Stimulated activated CD8-positive, alpha-beta memory T cell treated with anti-CD3 and anti-CD28 coated beads, Interleukin-15, amount 100 ng/mL, for 48 hours (primary cell): ENCODE measurements around the gene RHOA.
"Not testable (repeated sequence)": the region's sequence is repeated elsewhere in the genome, so short reads cannot be mapped to it uniquely, and the experiment has no call there.

ENCODE experiments used
- DNase-seq, 2 donors: peaks; one replicate each; pipeline ENCODE4 v3.0.0-alpha.2; 2020; ENCODE audit warnings: low read depth in 2 of 2

RHOA gene

DNA sequence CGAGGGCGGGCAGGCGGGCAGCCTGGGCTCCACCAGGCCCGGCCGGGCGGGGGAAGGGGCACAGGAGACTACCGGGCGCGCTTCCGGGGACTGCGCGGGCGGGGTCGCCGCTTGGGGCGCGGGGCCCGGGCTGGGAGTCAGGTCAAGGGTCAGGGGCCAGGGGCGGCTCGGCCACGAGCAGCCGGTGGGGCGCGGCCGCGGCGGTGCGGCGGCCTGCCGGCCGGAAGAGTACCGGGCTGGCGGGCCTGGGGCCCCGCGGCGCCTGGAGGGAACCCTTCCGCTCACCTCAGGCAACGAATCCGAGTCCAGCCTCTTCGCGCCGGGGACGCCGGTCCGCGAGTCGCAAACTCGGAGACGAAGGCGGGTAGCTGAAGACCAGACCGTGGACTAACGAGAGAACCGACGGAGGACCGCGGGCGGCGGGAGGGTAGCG is 225 bp downstream of the RHOA start:
- DNase-seq: peak; percentile 30 to 43

DNA sequence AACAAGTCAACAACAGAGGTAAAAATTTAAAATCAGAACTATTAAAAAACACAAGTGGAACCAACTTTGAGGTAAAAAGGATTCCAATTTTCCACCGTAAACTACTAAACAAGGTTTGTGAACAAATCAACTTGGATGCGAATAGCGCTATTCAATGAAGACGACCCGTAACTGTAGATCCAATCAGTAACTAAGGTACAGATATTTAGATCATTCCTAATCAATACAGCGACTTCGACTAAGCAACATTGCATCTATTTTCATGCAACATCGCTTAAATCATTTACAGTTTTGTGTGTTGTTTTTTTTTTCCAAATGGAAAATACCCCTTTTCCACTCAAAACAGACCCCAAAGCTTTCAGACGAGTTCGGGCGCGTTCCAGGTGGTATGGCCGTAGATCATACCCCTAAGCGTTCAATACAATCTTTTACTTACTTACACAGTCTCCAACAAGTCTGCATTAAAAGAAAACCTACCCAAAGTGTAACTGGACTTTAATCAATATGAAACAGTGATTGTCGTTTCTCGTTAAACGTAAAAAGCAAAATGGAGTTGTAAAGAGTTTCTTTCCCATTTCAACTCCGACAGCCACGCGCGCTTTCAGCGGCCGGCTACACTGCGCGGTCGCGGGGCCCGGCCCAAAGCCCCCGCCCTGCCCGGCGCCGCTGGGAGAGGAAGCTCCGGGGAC is 786 bp downstream of the RHOA start:
- no peak for DNase-seq

DNA sequence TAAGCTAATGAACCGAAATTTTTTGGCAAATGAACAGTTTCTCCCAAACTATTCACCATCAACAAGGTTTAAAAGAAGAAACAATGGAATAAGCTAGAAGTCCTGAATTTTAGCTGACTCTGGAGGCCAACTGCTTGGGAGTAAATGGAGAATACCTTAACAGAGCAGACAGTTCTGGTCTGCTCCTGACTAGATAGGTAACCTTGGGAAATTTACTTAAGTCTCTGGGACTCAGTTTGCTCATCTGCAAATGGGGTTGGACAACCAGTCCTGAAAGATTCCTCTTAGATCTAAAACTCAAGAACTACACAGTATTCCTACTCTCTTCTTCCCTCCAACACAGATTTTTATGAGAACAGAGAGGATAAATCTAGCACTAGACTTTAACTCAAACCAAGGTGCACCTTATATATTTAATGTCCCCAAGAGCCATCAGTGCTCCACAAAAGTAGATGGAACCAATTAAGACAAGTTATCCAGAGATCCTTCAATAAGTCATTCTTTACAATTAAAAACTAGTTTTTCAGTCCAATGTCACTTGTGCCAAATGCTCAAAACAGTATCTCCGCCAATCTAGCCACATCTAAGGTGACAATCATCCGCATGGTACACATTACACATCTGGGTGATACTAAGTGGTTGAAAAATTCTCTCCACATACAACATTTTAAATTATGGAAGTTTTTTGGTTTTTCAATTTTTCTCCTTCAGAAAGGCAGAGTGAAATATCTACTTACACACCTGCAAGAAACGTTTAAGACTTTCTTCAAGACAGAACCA is 1.5 kb downstream of the RHOA start:
- DNase-seq: no peak

DNA sequence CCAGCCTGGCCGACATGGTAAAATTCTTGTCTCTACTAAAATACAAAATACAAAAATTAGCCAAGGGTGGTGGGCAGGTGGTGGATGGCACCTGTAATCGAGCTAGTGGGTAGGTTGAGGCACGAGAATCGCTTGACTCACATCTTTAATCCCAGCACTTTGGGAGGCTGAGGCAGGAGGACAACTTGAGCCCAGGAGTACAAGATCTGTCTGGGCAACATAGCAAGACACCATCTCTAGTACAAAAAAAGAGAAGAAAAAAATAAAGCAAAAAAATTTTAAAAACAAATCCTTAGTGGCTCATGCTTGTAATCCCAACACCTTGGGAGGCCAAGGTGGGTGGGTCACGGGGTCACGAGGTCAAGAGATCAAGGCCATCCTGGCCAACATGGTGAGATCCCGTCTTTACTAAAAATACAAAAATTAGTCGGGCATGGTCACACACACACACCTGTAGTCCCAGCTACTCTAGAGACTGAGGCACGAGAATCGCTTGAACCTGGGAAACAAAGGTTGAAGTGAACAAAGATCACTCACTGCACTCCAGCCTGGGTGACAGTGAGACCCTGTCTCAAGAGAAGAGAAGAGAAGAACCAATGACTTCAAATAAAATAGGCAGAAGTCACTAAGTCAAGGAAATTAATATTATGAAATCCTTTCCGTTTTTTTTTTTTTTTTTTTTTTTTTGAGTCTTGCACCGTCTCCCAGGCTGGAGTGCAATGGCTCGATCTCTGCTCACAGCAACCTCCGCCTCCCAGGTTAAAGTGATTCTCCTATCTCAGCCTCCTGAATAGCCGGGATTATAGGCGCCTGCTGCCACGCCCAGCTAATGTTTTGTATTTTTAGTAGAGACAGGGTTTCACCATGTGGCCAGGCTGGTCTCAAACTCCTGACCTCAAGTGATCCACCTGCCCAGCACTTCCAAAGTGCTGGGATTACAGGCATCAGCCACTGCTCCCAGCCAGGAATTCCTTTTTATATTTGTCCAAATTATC is 4.9 kb downstream of the RHOA start:
- DNase-seq: no peak

DNA sequence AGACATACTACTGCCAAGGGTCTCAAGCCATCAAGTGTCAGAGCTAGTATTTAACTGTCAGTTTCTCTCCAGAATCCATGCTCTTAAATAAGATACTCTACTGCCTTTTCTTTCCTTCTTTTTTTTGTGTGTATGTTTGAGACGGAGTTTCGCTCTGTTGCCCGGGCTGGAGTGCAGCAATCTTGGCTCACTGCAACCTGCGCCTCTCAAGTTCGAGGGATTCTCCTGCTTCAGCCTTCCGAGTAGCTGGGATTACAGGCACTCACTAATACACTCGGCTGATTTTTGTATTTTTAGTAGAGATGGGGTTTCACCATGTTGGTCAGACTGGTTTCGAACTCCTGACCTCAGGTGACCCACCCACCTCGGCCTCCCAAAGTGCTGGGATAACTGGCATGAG is 6.2 kb downstream of the RHOA start:
- DNase-seq: not testable (repeated sequence)

DNA sequence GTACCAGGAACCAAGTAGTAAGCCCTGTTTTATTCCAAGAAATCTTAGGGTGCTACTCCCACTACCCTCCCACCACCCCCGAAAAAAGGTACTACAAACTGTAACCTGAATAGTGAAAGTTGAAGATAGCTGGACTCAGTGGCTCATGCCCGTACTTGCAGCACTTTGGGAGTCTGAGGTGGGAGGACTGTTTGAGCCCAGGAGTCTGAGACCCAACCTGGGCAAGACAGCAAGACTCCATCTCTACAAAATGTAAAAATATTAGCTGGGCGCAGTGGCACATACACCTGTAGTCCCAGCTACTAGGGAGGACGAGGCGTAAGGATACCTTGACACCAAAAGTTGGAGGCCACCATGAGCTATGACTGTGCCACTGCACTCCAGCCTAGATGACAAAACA is 7.9 kb downstream of the RHOA start:
- no peak for DNase-seq

DNA sequence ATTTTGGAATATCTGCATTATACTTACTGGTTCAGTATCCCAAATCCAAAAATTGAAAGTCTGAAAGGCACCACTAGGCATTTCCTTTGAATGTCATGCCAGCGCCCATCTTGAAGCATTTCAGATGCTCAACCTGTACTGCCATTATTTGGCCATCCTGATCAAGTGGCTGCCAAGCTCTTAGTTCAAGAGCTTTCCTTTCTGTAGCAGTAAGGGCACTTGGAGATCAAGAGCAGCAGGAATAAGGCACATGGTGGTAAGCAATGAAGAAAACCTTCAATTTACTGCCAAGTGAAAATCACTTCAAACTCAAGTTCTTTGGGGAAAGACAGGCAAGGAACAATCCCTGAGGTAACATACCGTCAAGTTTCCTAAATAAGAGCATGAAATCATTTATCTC is 10.0 kb downstream of the RHOA start:
- DNase-seq: no peak

DNA sequence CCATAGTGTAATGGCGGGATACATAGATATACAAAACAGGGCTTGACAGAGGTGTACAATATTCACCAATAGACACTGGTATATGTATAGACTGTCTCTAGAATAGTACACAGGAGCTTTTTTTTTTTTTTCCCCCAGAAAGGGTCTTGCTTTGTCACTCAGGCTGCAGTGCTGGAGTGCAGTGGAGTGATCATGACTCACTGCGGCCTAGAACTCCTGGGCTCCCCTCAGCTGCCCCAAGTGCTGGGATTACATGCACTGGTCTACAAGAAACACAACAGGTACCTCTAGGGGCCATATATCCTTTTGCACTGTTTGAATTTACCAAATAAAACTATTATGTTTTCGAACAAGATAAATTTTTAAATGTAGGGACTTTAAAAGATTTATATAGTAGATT is 12.3 kb downstream of the RHOA start:
- no peak for DNase-seq

DNA sequence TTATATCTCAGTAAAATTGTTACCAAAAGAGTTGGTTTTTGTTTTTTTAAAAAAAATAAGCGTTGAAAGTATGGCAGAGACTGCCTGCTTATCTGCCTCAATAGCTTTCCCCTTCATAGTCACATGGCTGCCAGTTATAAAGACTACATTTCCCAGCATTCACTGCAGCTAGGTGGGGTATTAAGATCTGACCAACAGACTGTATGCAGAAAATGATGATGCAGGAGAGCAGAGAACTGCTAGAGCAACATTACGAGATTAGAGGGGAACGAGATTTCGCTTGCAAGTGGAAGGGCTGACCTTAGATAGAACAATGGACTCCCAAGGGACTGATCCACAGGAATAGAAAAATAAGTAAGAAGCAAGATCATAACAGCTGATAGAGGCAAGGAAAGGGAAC is 14.3 kb downstream of the RHOA start:
- DNase-seq: no peak

DNA sequence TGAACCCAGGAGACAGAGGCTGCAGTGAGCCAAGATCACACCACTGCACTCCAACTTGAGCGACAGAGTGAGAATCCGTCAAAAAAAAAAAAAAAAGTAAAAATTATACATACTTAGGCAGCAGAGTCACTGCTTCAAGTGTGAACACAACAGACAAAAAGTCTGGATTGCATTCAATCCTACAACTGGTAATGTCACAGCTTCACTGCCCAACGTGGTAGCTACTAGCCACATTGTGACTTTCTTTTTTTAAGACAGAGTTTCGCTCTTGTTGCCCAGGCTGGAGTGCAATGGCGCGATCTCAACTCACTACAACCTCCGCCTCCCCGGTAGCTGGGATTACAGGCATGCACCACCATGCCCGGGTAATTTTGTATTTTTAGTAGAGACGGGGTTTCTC is 20.5 kb downstream of the RHOA start:
- DNase-seq: not testable (repeated sequence)

DNA sequence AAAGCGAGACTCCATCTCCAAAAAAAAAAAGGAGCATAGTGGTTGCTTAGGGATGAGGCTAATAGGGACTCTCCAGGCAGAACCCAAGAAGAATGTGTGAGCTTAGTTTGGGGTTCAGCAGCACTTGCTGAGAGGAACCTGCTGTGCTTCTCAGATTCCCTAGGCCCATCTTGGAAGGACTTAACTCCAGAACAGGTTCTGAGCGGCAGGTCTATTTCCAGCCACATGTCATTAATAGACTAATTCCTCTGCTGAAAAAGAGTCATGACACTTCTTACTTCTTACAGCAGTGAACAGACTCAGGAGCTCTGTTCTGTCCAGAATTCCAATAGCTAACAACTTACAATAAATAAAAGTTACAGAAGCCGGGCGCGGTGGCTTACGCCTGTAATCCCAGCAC is 22.5 kb downstream of the RHOA start:
- DNase-seq: no peak

DNA sequence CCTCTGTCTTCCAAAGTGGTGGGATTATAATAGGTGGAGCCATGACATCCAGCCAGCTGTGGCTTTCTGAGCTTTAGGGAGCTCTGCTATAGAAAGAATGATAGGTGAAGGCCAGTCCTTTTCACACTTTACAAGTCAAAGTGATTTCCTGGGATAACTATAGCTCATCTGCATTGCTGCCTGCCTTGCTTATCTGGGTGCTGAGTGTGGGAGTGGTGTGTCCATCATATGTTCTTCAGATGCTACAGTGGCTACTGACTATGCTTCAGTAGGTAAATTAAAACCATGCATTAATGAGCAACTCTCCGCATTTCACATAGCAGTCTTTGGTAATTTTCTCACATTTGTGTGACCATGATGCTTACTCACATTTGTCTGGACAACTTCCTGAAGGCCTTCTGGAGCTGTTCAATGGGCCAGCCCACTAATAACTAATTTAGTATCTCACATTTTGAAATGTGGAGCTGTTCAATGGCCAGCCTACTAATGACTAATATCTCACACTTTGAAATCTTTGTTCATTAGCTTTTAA is 23.4 kb downstream of the RHOA start:
- no peak for DNase-seq

DNA sequence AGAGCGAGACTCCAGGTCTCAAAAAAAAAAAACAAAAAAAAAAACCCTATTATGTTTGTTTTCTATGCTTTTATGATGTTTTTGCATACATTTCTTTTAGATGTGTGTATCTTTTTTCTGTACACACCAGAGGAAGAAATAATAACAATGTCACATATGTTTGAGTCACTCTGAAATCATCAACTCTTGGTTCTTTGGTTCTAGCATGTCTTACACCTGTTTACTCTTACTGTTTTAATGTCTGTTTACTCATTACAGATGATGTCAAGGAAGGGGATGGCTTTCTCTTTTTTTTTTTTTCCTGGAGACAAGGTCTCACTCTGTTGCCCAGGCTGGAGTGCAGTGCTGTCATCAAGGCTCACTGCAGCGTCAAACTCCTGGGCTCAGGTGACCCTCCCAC is 24.1 kb downstream of the RHOA start:
- DNase-seq: no peak

DNA sequence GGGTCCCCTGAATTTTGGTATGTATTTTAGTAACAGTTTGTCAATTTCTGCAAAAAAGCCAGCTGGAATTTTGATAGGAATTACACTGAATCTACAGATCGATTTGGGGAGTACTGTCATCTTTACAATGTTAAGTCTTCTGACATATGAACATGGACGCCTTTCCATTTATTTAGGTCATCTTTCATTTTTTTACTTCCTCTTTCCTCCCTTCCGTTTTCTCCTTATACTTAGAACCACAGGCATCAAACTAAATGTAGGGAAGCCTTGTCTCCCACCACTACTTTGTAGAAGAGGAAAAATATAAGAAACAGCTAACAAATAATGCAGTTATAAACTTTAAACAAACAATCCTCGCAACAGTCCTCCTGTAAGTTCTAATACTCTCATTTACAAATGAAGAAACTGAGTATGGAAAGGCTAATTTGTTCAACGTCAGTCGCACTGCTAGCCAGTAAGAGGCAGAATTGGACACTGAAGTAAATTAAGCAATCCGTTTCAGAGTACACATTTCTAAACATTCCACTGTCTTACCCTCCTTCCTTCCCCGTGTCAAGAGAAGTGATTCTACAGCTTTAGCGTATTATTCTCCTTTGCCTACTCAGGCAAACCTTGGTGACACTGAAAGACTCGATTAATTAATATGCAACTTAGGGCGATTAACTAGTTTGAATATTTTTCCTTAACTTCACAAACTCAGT is 25.6 kb downstream of the RHOA start:
- no peak for DNase-seq

DNA sequence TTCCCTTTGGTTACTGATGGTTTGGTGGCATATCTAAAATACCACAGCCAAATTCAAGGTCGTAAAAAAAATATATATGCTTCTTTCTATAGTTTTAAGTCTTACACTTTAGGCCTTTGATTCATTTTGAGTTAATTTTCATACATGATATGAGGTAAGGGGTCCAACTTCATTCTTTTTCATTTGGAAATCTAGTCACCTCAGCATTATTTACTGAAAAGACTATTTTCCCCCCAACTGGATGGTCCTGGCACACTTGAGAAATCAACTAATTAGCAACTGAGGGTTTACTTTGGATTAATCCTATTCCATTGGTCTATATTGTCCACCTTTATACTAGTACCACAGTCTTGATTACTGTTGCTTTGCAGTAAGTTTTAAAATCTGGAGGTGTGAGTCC is 26.2 kb downstream of the RHOA start:
- DNase-seq: no peak

DNA sequence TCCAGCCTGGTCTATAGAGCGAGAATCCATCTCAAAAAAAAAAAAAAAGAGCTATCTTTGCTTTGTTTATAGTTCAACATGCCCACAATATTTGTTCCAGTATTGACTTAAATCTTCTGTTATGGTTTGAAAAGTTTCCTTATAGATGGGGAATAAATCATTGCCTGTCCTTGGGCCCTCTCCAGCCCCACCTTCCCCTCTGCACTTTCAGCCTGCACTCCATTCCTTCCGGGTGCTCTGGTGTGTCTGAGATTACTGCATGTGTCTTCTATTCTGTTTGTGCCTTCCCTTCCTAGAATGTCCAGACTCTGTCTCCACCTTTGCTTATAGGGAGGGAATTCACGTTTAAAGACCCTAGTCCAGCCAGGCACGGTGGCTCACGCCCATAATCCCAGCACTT is 28.4 kb downstream of the RHOA start:
- DNase-seq: no peak

DNA sequence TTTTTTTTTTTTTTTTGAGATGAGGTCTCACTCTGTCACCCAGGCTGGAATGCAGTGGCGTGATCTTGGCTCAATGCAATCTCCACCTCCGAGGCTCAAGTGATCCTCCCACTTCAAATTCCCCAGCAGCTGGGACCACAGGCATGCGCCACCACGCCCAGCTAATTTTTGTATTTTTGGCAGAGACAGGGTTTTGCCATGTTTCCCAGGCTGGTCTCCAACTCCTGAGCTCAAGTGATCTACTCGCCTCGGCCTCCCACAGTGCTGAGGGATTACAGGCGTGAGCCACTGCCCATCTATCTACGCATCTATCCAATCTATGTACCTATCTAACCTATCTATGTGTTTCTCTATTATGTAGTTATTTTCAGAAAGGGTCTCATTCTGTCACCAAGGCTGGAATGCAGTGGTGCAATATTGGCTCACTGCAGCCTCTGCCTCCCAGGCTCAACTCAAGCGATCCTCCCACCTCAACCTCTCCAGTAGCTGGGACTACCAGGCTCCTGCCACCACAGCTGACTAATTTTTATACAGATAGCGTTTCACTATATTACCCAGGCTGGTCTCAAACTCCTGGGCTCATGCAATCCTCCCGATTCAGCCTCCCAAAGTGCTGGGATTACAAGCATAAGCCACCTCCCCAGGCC is 33.4 kb downstream of the RHOA start:
- no peak for DNase-seq

DNA sequence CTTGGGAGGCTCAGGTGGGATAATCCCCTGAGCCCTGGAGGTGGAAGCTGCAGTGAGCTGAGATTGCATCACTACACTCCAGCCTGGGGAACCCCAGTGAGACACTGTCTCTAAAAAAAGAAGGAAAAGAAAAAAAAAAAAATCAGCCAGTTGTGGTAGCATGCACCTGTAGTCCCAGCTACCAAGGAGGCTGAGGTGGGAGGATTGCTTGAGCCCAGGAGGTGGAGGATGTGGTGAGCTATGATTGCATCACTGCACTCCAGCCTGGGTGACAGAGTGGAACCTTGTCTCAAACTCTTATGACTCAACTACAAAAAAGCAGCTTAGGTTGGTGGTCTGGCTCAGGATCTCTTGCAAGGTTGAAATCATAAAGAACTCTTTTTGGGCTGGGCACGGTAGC is 34.3 kb downstream of the RHOA start:
- peak; percentile 49 to 55 for DNase-seq

DNA sequence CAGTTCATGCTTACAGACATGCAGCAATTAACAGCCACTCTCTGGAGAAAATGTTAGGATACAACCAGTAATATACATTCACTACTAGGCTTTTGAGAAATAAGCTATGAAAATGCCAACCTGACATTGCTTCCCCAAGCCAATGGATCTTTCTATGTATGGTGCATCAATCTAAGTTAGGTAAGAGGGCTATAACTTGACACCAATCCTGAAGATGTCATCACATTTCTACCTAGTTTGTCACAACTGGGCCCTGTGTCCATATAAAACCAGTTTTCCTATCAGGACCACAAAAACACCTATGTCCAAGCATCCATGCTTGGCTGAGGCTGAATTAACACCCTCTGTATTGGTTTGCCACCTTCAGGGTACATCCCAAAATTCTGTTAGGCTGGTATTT is 39.8 kb downstream of the RHOA start:
- no peak for DNase-seq

DNA sequence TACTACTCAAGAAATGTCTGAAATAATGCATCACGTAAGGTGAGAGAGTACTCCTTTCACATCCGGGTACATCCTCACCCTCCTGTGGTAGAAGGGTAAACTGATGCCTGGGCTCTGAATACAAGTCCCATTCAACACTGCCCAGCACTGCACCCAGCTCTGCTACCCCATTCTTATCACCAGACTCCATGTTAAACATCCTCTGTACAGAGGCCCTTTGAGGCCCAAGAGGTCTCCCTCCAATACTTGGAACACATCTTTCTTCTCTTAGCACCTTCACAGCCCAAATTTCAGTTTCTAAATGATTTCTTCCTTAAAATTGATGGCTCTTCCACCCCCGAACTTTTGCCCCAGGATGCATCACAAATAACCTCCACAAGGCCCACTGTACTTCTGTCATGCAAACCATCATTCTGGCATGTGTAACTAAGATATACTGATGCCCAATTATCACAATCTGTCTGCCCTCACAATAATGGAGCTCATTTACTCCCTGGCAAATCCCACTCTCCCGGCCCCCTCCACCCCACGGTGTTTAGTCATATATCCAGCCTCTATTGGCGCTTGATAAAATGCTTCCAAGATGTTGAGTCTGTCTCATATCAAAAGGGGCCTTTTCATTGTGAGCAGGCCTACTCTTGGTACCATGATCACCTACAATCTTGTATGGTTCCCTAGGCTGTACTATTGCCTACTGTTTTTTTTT is 41.0 kb downstream of the RHOA start:
- no peak for DNase-seq
